K562 (cell line): ENCODE data around the gene RADX. TPM values are rescaled to one million over a fixed set of nuclear protein-coding genes. Genes with fewer than 3 reads are reported as not detected.

Experiments used
- ATAC-seq: fragments of 200-7000 bp; cut with Tn5 transposase; 3 replicates; pipeline ENCODE4 v1.9.1; 2020; ENCODE audit warnings: moderate library complexity
- BruUV-seq: library from RNA; stranded (reverse); fragments of 400-500 nt; replicated peaks from 2 replicates; lab custom pipeline; 2021; lab: Mats Ljungman, UMichigan
- CTCF ChIA-PET: fragments of 300-600 bp; formaldehyde crosslinking; extraction: SDS; loops from one replicate; lab custom pipeline; 2021; ENCODE audit warnings: low intra/inter-chr PET ratio; lab: Yijun Ruan, JAX
- POLR2A ChIA-PET: fragments of 300-600, 350-650 bp; sonication (Branson Sonifier 250); formaldehyde crosslinking; extraction: SDS; loops from one replicate; lab custom pipeline; 2021; ENCODE audit warnings: antibody characterized with exemption, inconsistent platforms; lab: Yijun Ruan, JAX
- DNase-seq, 4 experiments: peaks; one replicate each; pipeline versions ENCODE4 v3.0.0 to v3.0.0-alpha.2; 2011 to 2018; ENCODE audit warnings: low spot score in 3 of 4, mixed read lengths in 3 of 4; ENCODE audit errors: extremely low read depth in 1 of 4
- FAIRE-seq: peaks from 2 replicates; lab custom pipeline; 2011; peaks lifted over from hg19 to GRCh38; lab: Jason Lieb, UNC
- H2AFZ ChIP-seq: 2 replicates; pipeline ENCODE4 v1.6.0; 2011; ENCODE audit warnings: low read depth, low read length, control low read depth, inconsistent platforms
- H3K27ac ChIP-seq: fragments of 200-600 bp; 3 replicates; pipeline ENCODE4 v1.8.0; 2011; ENCODE audit warnings: low read depth, mild to moderate bottlenecking, control low read depth, inconsistent platforms, low read length, moderate library complexity, mixed read lengths; ENCODE audit errors: extremely low read depth
- H3K27me3 ChIP-seq, 2 experiments: fragments of 300-600 bp in 1 of 2; 2 replicates in 1 of 2; 3 replicates in 1 of 2; pipeline versions ENCODE4 v1.6.0 to v1.8.0; 2011; ENCODE audit warnings: inconsistent platforms in 2 of 2, low read length in 2 of 2, mild to moderate bottlenecking in 1 of 2, mixed read lengths in 1 of 2, moderate library complexity in 1 of 2; ENCODE audit not compliant: control insufficient read depth in 2 of 2, insufficient read depth in 2 of 2
- H3K36me3 ChIP-seq: fragments of 300-600 bp; 3 replicates; pipeline ENCODE4 v1.8.0; 2011; ENCODE audit warnings: mild to moderate bottlenecking, low read length, inconsistent platforms; ENCODE audit not compliant: control insufficient read depth, insufficient read depth
- H3K4me1 ChIP-seq, 2 experiments: fragments of 200-600 bp in 1 of 2; replicated peaks in 1 of 2; 2 replicates in 1 of 2; 3 replicates in 1 of 2; pipeline versions ENCODE4 v1.5.1 to v1.8.0; 2011; ENCODE audit warnings: inconsistent platforms in 2 of 2, low read length in 2 of 2, mild to moderate bottlenecking in 1 of 2, mixed read lengths in 1 of 2, moderate library complexity in 1 of 2; ENCODE audit not compliant: control insufficient read depth in 2 of 2, insufficient read depth in 2 of 2
- H3K4me2 ChIP-seq: 2 replicates; pipeline ENCODE4 v1.6.1; 2011; ENCODE audit warnings: low read length, control low read depth, inconsistent platforms, mixed read lengths; ENCODE audit not compliant: insufficient read depth
- H3K4me3 ChIP-seq: fragments of 200-600 bp; sonication (generic), shearing (Covaris generic); 2 replicates; pipeline ENCODE4 v1.5.1; 2016; ENCODE audit warnings: control low read depth, inconsistent platforms
- H3K79me2 ChIP-seq: fragments of 200-600 bp; 3 replicates; pipeline ENCODE4 v1.8.0; 2011; ENCODE audit warnings: low read length, inconsistent platforms; ENCODE audit not compliant: control insufficient read depth, insufficient read depth
- H3K9ac ChIP-seq, 2 experiments: 2 replicates each; pipeline versions ENCODE4 v1.6.0 to v1.6.1; 2011; ENCODE audit warnings: low read depth in 2 of 2, low read length in 2 of 2, control low read depth in 1 of 2, inconsistent platforms in 1 of 2, mild to moderate bottlenecking in 1 of 2, mixed read lengths in 1 of 2; ENCODE audit not compliant: insufficient read depth in 1 of 2
- H3K9me1 ChIP-seq: one replicate; pipeline ENCODE4 v1.6.0; 2011; ENCODE audit warnings: inconsistent platforms, mild to moderate bottlenecking, low read length, moderate library complexity; ENCODE audit not compliant: control insufficient read depth, insufficient read depth
- H3K9me3 ChIP-seq: replicated peaks from 2 replicates; pipeline ENCODE4 v1.5.1; 2011; ENCODE audit warnings: low read depth, low read length, inconsistent platforms; ENCODE audit not compliant: control insufficient read depth, insufficient read depth
- H4K20me1 ChIP-seq: replicated peaks from 2 replicates; pipeline ENCODE4 v1.6.1; 2011; ENCODE audit warnings: low read length, inconsistent platforms, mixed read lengths; ENCODE audit not compliant: control insufficient read depth, insufficient read depth
- MAFK ChIP-seq: IDR thresholded peaks from 2 replicates; pipeline ENCODE4 v1.6.1; 2011; ENCODE audit warnings: low read length, improper control_type of control experiment
- ZBTB43 ChIP-seq: sonication (generic); formaldehyde crosslinking; IDR thresholded peaks from 2 replicates; pipeline ENCODE4 v1.8.0; 2023; ENCODE audit warnings: mild to moderate bottlenecking, missing genetic modification reagents
- WGBS: fragments of 100-300 bp; shearing (Covaris generic); methylation state at CpG from one replicate; pipeline ENCODE4 v1.1.6; 2016; ENCODE audit warnings: low coverage, mixed read lengths; ENCODE audit not compliant: insufficient coverage; ENCODE audit errors: missing lambda C conversion rate; 5-methylcytosine and 5-hydroxymethylcytosine counted together
- in situ Hi-C: fragments of 300-500 bp; cut with MboI; formaldehyde crosslinking; loops from 4 replicates; pipeline ENCODE4 v1.15.0; 2018; ENCODE audit warnings: inconsistent platforms, mixed read lengths
- intact Hi-C: fragments of 100-400 bp; cut with micrococcal nuclease; formaldehyde crosslinking; loops from 2 replicates; pipeline ENCODE4 v1.14.2; 2022
- microRNA counts: library from miRNA; unstranded; fragments of <30 nt; microRNA quantifications from one replicate; lab custom pipeline; 2016
- microRNA-seq: library from miRNA; unstranded; fragments of <30 nt; microRNA quantifications from one replicate; pipeline ENCODE4, GENCODE V29; 2018; ENCODE audit warnings: borderline microRNAs expressed
- polyA plus RNA-seq, 8 experiments: library from polyadenylated mRNA; depleted of rRNA in 4 of 8; stranded (reverse) in 5 of 8; unstranded in 3 of 8; fragments of >200 nt; fragmentation: Nextera tagmentation in 2 of 8; fragmentation: Illumina TruSeq in 1 of 8; extraction: Ambion mirVana in 2 of 8; extraction: Trizol in 1 of 8; gene quantifications; 2 replicates each; pipeline versions ENCODE4 v1.2.1 to v1.2.3, GENCODE V29; 2011 to 2014; ENCODE audit warnings: inconsistent platforms in 1 of 8, missing spikeins in 1 of 8
- small RNA-seq: library from RNA; depleted of rRNA; stranded (forward); fragments of <200 nt; gene quantifications from one replicate; pipeline ENCODE3, GENCODE V24; 2014
- total RNA-seq, 7 experiments: library from RNA; depleted of rRNA in 6 of 7; stranded (reverse); fragments of >200 nt in 6 of 7; fragmentation: Illumina TruSeq in 2 of 7; extraction: Trizol in 2 of 7; gene quantifications; 2 replicates each; pipeline versions ENCODE4 v1.2.1 to v1.2.3, GENCODE V29; 2011 to 2021; ENCODE audit warnings: low replicate concordance in 1 of 7

The RADX gene
- total and polyA plus RNA-seq, 9 of the 15 experiments (the other 6 are each of a cell fraction or from before 2014, with no cell fraction given): 0.03 to 0.40 (median 0.12) TPM; not detected in 1

- Histone ChIP-seq H3K36me3 (no peaks in the 10 kb centered on the region), H3K79me2 (no peaks in the 10 kb centered on the region), H3K9ac (no peak overlapping the region), H3K4me3 (no peak overlapping the region), H3K27ac (no peak overlapping the region), H3K9me1 (no peaks in the 10 kb centered on the region), H3K4me2 (no peak overlapping the region), H2AFZ (no peak overlapping the region), H3K27me3 (peaks cover 0 to 7% of the 10 kb centered on the region in 2 experiments; a peak in 2 of 5 replicates), H3K9me3 (no peaks in the 10 kb centered on the region), H3K4me1 (no peaks in the 10 kb centered on the region), H4K20me1 (no peaks in the 10 kb centered on the region)
- ChIA-PET CTCF (no interaction called here), POLR2A (no interaction called here)
- DNase-seq: no peak
- in situ Hi-C loops: no loop called here
- no peak for FAIRE-seq
- intact Hi-C loops: no loop called here
- BruUV-seq: no TSS peak
- no peak for ATAC-seq
- TF ChIP-seq MAFK (no peak), ZBTB43 (CRISPR knock-in tag) (no peak)
- 14% methylated on average over 2 of the region's 2 CpGs for WGBS
These were observed 116.6 kb downstream of the RADX start for GRCh38 chrX:106728337-106728736.

MicroRNAs within 50 kb of the gene (microRNA counts, 767-probe panel; counts per million panel counts)
- microRNA hsa-miR-548an (lab: Ali Mortazavi, UCI): not detected

Small RNA genes lying within 50 kb of the gene (microRNA-seq; reads per million reads assigned to microRNA genes)
- gene MIR548AN: not detected

Small RNA genes lying within 50 kb of the gene (small RNA-seq; reads per million reads assigned to genes)
- gene AL590808.1 (not detected), gene MIR548AN (not detected)

Other genes with a start within 250 kb of the RADX start
- not detected in 2 replicates for gene RNF128, start 114.7 kb downstream of the RADX start, total RNA-seq (2014; rRNA removed)
- not detected in 2 replicates for gene RNF128, start 114.7 kb downstream of the RADX start, total RNA-seq (2014; rRNA removed; fragmentation: Illumina TruSeq; extraction: Trizol)
- not detected in 2 replicates for gene RNF128, start 114.7 kb downstream of the RADX start, total RNA-seq (2015; rRNA removed; fragmentation: Illumina TruSeq; extraction: Trizol)
- gene RNF128, start 114.7 kb downstream of the RADX start, total RNA-seq (2021): 0.07 TPM in 2 replicates
- not detected in 2 replicates for gene RNF128, start 114.7 kb downstream of the RADX start, polyA plus RNA-seq (2011; rRNA removed)
- not detected in 2 replicates for gene RNF128, start 114.7 kb downstream of the RADX start, polyA plus RNA-seq (2014; fragmentation: Illumina TruSeq; extraction: Trizol)
- gene RNF128, start 114.7 kb downstream of the RADX start, polyA plus RNA-seq (2014; fragmentation: Nextera tagmentation; extraction: Ambion mirVana): not detected
- not detected in 2 replicates for gene RNF128, start 114.7 kb downstream of the RADX start, polyA plus RNA-seq (2014; rRNA removed)
- 0.08 TPM in 1 of 2 replicates, not detected in the other for gene TBC1D8B, start 190.7 kb downstream of the RADX start, total RNA-seq (2014; rRNA removed)
- gene TBC1D8B, start 190.7 kb downstream of the RADX start, total RNA-seq (2014; rRNA removed; fragmentation: Illumina TruSeq; extraction: Trizol): 0.10 and 0.18 TPM in 2 replicates
- 0.07 and 0.11 TPM in 2 replicates for gene TBC1D8B, start 190.7 kb downstream of the RADX start, total RNA-seq (2015; rRNA removed; fragmentation: Illumina TruSeq; extraction: Trizol)
- gene TBC1D8B, start 190.7 kb downstream of the RADX start, total RNA-seq (2021): 0.07 and 0.16 TPM in 2 replicates
- gene TBC1D8B, start 190.7 kb downstream of the RADX start, polyA plus RNA-seq (2011; rRNA removed): 0.13 TPM in 1 of 2 replicates, not detected in the other
- 0.19 and 0.36 TPM in 2 replicates for gene TBC1D8B, start 190.7 kb downstream of the RADX start, polyA plus RNA-seq (2014; fragmentation: Illumina TruSeq; extraction: Trizol)
- under 1 TPM; 0.04 to 0.08 TPM for gene TBC1D8B, start 190.7 kb downstream of the RADX start, polyA plus RNA-seq (2014; fragmentation: Nextera tagmentation; extraction: Ambion mirVana)
- gene TBC1D8B, start 190.7 kb downstream of the RADX start, polyA plus RNA-seq (2014; rRNA removed): 0.12 and 0.30 TPM in 2 replicates